Activated T-helper 9 cell treated with anti-CD3 and anti-CD28 coated beads, Interleukin-2, amount 50 U/mL, for 16 hours (primary cell): ENCODE measurements around the gene PRKCA.
"Not testable (repeated sequence)": the region's sequence is repeated elsewhere in the genome, so short reads cannot be mapped to it uniquely, and the experiment has no call there.

ENCODE experiments used
- DNase-seq: peaks from one replicate; pipeline ENCODE4 v3.0.0-alpha.2; 2020; ENCODE audit warnings: low read depth

Gene PRKCA

GRCh38 chr17:66715076-66715675 lies 412.8 kb downstream of the PRKCA start:
- DNase-seq, result no peak

GRCh38 chr17:66715745-66716156 lies 413.3 kb downstream of the PRKCA start:
- DNase-seq, result no peak

DNA sequence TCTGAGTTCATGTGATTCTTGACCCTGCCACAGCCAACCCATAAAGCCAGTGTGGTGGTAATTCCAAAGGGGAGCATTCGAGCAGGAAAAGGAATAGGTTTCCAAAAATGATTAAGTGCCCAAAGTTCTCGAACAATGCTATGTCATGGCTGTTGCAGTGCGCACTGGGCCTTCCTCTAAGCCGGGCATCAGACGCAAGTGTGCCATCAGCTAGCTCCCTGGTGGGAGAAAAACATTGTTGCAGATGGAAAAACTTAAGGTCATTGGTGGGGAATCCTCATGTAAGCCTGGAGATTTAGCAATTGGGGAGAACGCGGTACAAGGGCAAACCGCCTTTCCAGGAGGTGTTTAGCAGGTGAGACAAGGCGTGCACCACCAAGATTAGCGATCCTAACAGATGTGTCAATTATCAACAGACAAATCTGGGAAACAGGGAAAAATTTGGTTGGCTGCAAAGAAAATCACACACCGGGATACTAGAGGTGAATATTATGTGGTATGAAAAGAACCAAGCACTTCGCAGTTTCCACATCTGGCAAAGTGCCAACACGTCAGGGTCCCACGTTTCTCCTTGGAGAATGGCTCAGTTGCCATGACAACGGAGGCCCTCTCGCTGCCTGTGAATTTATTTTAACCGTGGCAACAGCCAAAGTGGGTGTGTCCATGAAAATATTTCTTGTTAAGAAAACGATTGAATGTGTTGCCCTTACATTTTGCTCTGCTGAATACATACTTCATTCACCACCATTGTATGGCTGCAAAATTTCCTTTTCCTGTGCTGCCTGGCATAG lies 414.0 kb downstream of the PRKCA start:
- no peak for DNase-seq

DNA sequence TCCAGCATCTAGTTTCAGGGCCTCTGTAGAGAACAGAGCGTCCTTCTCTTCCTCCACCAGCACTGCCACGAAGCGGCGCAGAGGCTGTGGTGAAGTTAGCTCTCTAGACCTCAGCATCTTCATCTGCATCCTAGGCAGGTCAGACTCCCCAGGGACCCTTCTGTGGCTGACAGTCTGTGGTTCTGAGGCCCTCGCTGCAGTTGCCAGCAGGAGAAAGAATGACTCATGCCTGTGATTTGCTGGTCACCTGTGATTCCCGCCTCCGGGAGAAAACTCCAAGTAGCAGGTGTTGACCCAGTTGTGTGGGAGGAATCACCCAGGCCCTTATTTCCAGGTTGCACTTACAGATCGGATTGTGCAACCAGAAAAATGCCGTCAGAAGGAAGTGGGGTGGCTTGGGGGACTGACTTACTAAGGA lies 415.2 kb downstream of the PRKCA start:
- DNase-seq, result no peak

DNA sequence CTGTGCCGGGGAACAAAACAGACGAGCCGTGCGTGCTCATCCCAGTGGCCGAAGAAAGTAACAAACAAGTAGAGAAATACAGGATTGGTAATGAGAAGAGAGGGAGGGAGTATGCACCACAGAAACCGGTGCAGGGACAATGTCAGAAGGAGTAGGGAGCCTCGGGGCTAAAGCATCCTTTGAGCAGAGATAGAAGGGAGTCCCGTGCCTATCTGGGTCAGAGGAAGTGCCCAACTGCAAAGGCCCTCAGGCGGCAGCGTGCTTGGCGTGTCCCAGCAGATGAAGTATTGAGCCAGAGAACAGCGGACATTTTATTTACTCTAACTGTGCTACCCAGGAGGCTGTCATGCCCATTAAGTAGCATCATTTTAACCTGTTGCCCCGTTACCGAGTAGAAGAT lies 417.6 kb downstream of the PRKCA start:
- no peak for DNase-seq

DNA sequence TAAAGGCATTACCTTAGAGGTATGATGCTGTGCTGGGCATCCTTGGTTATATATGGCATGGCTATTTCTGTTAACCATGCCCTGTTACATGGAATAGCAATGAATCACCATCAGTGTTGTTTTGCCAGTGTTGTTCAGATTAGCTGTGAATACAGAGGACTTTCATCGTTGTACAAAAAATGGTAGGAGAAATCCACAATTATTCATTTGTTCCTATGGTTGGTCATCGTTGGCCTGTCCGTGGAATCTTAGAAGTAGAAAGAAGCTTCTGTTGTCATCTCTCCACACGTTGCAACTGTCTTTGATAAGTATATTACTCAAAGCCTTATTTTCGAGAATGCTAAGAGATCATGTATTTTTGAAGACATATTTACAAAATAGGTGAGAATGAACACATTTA lies 418.2 kb downstream of the PRKCA start:
- no peak for DNase-seq

DNA sequence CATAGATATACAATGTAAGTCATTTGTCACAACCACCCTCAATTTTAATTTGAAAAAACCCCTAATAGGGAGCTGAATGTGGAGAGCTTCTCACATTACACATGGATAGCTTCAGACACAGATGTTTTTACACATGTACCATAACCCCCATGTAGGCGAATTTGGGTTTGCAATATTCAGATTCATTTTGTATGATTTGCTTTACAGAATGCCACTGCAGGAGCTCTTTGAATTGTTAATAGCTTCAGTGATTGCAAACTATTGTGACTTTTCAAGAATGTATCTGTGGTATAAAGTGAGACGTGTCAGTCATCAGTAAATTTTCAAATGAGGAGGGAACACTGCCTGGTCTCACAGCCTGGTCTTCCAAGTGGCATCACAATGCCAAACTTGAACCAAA lies 419.9 kb downstream of the PRKCA start:
- DNase-seq, result no peak

- DNase-seq, result no peak
These were observed 422.3 kb downstream of the PRKCA start for GRCh38 chr17:66724581-66725341.

DNA sequence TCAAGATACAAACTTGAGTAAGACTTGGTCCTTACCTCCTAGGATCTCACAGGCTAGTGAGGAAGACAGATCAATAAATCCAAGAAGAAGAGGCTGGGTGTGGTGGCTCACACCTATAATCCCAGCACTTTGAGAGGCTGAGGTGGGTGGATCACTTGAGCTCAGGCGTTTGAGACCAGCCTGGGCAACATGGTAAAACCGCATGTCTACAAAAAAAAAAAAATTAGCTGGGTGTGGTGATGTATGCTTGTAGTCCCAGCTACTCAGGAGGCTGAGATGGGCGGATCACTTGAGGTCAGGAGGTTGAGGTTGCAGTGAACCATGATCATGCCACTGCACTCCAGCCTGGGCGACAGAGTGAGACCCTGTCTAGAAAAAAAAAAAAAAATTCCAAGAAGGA lies 423.0 kb downstream of the PRKCA start:
- not testable (repeated sequence) for DNase-seq

GRCh38 chr17:66725956-66726355 lies 423.5 kb downstream of the PRKCA start:
- no peak for DNase-seq

GRCh38 chr17:66726371-66726770 lies 424.0 kb downstream of the PRKCA start:
- no peak for DNase-seq

DNA sequence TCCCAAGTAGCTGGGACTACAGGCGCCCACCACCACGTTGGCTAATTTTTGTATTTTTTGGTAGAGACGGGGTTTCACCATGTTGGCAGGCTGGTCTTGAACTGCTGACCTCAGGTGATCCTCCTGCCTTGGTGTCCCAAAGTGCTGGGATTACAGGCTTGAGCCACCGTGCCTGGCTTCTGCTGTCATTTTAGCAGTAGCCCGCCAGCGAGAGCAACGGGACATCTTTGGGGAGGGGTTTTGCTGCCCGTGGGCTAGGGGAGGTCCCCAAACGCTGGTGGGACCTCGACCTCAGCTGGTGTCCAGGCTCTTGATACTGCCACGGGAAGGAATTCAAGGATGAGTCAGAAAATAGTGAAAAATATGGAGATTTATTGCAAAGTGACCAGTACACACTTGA lies 424.4 kb downstream of the PRKCA start:
- no peak for DNase-seq

DNA sequence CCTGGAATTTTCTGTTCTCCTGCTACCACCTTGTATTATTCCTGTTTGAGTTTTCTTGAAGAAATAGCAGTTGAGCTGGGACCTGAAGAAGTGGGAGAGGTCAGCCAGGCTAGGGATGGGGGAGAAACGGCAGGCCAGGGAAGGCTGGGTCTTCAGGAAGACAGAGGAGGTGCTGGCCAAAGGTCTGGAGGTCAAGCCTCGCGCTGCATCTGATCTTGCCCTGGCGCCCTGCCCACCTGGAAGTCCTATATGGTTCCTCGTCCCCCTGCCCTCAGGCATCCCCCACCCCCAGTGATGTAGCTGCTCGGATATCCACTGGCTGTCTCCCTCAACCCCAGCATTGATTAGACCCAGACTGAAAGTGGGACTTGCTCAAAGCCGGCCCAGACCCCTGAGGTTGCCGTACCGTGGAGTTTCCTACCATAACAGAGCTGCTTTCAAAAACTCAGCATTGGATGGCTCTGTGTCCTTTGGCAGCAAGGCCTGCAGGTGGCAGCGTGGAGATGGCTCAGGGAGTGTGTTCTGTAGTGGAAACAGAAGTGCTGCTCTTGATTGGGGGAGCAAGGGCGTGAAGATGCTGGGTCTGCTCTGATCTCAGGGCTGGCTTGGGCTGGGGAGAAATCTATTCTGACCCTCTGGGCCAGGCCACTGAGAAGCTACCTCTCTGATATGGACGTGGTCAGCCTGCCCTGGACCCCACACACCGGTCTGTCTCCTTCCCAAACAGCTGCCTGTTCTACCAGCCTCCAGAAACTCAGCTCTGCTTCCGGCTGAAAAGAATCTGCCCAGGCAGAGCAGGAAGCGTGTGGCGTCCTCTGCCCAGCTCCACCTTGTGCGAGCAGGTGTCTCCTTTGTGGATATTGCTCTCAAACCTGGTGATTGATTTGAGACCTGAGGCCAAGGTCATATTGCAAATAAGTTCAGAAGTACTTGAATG lies 425.5 kb downstream of the PRKCA start:
- no peak for DNase-seq

DNA sequence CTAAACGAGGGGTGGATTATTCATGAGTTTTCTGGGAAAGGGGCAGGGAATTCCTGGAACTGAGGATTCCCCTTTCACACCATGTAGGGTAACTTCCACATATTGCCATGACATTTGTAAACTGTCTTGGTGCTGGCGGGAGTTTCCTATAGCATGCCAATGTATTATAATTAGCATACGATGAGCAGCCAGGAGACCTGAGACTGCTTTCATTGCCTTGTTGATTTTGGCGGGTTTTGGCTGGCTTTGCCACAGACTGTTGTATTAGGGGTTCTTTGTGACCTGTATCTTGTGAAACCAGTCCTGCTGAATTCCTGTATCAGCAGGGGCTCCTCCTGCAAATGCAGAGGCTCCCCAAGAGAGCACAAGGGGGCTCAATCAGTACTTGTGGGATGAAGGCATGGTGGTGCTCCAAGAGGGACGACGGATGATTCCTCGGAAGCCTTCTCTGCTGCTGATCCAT lies 428.1 kb downstream of the PRKCA start:
- DNase-seq, result no peak

DNA sequence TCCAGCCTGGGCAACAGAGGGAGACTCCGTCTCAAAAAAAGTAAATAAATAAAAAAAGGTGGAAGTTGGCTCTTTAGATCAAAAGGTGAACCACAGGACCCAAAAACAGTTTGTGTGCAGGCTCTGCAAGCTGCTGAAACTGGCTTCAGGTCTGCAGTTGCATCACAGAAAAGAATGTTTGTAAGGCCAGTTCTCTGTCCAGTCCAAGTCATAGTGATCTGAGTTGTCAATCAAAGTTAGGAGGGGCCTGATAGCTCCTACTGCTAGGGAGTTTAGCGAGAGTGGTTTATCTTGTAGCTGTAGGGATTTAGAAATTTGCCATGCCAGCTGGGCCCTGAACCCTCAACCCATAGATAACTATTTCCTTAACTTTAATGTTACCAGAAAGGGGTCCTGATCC lies 431.3 kb downstream of the PRKCA start:
- DNase-seq, result no peak

DNA sequence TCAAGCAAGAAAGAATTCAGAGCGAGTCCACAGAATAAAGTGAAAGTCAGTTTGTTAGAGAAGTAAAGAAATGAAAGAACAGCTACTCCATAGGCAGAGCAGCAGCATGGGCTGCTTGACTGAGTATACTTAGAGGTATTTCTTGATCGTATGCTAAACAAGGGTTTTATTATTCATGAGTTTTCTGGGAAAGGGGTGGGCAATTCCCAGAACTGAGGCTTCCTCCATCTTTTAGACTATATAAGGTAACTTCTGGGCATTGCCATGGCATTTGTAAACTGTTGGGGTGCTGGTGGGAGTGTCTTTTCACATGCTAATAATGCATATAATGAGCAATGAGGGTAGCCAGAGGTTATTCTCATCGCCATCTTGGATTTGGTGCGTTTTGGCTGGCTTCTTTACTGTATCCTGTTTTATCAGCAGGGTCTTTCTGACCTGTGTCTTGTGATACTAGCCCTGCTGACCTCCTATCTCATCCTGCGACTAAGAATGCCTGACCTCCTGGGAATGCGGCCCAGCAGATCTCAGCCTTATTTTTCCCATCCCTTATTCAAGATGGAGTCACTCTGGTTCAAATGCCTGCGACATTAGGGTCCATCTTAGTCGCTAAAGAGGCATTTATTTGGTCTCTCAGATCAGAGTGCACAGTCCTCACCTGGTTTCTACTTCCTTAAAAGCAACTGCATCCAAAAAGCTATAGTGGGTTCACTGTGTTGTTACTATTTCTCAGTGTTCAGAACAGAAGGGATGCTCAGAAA lies 432.0 kb downstream of the PRKCA start:
- DNase-seq, result no peak

DNA sequence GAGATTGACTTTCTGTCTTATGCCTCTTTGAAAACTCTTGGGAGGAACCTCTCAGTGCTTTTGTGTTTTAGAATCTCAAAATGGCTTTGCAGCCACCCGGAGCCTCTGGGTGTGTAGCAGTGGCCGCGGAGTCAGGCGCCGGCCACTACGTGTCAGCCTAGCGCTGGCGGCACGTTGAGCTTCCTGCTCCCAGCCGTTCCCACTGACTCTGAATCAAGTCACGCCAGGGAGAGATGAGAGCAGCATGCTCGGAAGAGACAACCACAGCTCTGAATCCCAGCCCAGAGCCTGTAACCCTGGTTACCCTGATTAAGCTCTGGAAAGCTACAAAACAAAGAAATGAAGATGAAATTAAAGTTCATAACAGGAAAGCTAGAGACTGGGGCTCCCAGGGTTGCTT lies 435.1 kb downstream of the PRKCA start:
- DNase-seq, result no peak

- no peak for DNase-seq
These were observed 435.9 kb downstream of the PRKCA start for GRCh38 chr17:66738301-66738700.

DNA sequence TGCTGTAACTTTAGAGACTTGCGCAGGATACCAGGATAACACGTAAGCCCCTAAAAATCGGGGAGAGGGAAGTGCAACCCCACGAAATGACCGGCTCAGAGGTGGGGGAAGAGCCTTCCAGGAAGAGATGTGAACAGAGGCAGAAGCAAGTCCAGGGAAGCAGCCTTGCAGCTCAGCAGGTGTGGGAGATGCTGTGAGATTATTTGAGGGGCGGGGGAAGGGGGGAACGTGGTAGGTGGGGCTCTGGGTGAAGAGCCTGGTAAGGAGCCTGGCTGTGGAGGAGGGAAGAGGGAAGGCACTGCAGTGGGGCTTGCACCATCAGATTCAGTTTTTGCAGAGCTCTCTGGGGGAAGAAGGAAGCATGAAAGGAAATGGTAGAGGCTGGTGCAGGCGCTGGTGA lies 437.1 kb downstream of the PRKCA start:
- no peak for DNase-seq

DNA sequence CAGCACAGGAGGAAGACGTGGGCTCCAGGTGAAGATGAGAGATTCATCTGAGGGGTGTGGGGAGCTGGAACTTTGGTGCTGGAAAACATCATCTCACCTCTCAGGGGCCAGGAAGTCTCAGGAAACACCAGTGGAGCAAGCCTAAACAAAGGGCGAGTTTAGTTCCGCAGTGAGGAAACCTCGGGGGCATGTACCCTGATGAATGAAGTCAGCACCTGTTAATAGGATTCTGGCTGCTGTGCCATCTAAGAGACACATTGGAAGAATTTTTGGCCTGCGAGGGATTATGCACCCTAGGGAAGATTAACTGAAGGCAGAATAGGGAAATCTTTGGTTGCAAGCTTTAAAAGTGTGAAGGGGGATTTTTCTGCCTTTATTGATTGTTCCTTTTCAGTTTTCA lies 437.8 kb downstream of the PRKCA start:
- no peak for DNase-seq

GRCh38 chr17:66743511-66743910 lies 441.1 kb downstream of the PRKCA start:
- no peak for DNase-seq
